Neuronal stem cell (in vitro differentiated cells): Measurements from ENCODE around the gene SLC12A7.

Experiments used
- DNase-seq: peaks from one replicate; pipeline ENCODE4 v3.0.0-alpha.2; 2013; ENCODE audit warnings: low spot score
- H2AFZ ChIP-seq: one replicate; pipeline ENCODE4 v1.6.1; 2013; ENCODE audit warnings: mild to moderate bottlenecking, low read length, inconsistent platforms
- H2AK5ac ChIP-seq: 2 replicates; pipeline ENCODE4 v1.6.1; 2013; ENCODE audit warnings: low read depth, mild to moderate bottlenecking, inconsistent platforms, low read length, moderate library complexity, mixed read lengths
- H2BK120ac ChIP-seq: 2 replicates; pipeline ENCODE4 v1.6.1; 2013; ENCODE audit warnings: low read depth, mild to moderate bottlenecking, inconsistent platforms, low read length, moderate library complexity, mixed read lengths
- H2BK12ac ChIP-seq: one replicate; pipeline ENCODE4 v1.6.1; 2013; ENCODE audit warnings: low read length, inconsistent platforms
- H2BK15ac ChIP-seq: 2 replicates; pipeline ENCODE4 v1.6.1; 2013; ENCODE audit warnings: mild to moderate bottlenecking, low read length, inconsistent platforms, mixed read lengths
- H2BK5ac ChIP-seq: one replicate; pipeline ENCODE4 v1.6.1; 2013; ENCODE audit warnings: inconsistent platforms, mild to moderate bottlenecking, low read length, moderate library complexity
- H3K14ac ChIP-seq: one replicate; pipeline ENCODE4 v1.6.1; 2013; ENCODE audit warnings: low read length, inconsistent platforms
- H3K18ac ChIP-seq: 2 replicates; pipeline ENCODE4 v1.6.1; 2013; ENCODE audit warnings: low read length, inconsistent platforms
- H3K23ac ChIP-seq: 2 replicates; pipeline ENCODE4 v1.6.1; 2013; ENCODE audit warnings: low read depth, mild to moderate bottlenecking, mixed read lengths, low read length, inconsistent platforms; ENCODE audit not compliant: poor library complexity
- H3K27ac ChIP-seq: replicated peaks from 3 replicates; pipeline ENCODE4 v1.5.1; 2013; ENCODE audit warnings: low read length, inconsistent platforms
- H3K27me3 ChIP-seq, 3 experiments: 2 replicates each; pipeline ENCODE4 v1.6.1; 2013; ENCODE audit warnings: low read length in 3 of 3, mild to moderate bottlenecking in 2 of 3, inconsistent platforms in 1 of 3, low read depth in 1 of 3, mixed read lengths in 1 of 3, moderate library complexity in 1 of 3; ENCODE audit not compliant: control insufficient read depth in 3 of 3, insufficient read depth in 3 of 3
- H3K36me3 ChIP-seq, 2 donors: replicated peaks in 1 of 2; 2 replicates each; pipeline ENCODE4 v1.6.1; 2013; ENCODE audit warnings: low read length in 2 of 2; ENCODE audit not compliant: control insufficient read depth in 2 of 2, insufficient read depth in 2 of 2
- H3K4ac ChIP-seq: 2 replicates; pipeline ENCODE4 v1.6.1; 2013; ENCODE audit warnings: inconsistent platforms, mild to moderate bottlenecking, low read length, moderate library complexity
- H3K4me1 ChIP-seq, 2 donors: 1 replicate in 1 of 2; 2 replicates in 1 of 2; pipeline ENCODE4 v1.6.1; 2013; ENCODE audit warnings: low read length in 2 of 2, low read depth in 1 of 2; ENCODE audit not compliant: control insufficient read depth in 2 of 2, insufficient read depth in 1 of 2
- H3K4me2 ChIP-seq: one replicate; pipeline ENCODE4 v1.6.1; 2013; ENCODE audit warnings: mild to moderate bottlenecking, low read length, inconsistent platforms; ENCODE audit not compliant: insufficient read depth, poor library complexity, severe bottlenecking
- H3K4me3 ChIP-seq, 2 donors: 2 replicates each; pipeline ENCODE4 v1.5.1; 2013; ENCODE audit warnings: low read length in 2 of 2, mild to moderate bottlenecking in 2 of 2, inconsistent platforms in 1 of 2, moderate library complexity in 1 of 2
- H3K79me1 ChIP-seq: one replicate; pipeline ENCODE4 v1.6.1; 2013; ENCODE audit warnings: low read depth, mild to moderate bottlenecking, inconsistent platforms, low read length, moderate library complexity
- H3K9ac ChIP-seq: one replicate; pipeline ENCODE4 v1.6.1; 2013; ENCODE audit warnings: mild to moderate bottlenecking, low read depth, low read length, inconsistent platforms; ENCODE audit not compliant: poor library complexity
- H3K9me3 ChIP-seq, 2 donors: replicated peaks in 1 of 2; 2 replicates each; pipeline versions ENCODE3 to v1.6.1; 2013; ENCODE audit warnings: low read length in 2 of 2, mild to moderate bottlenecking in 2 of 2, inconsistent platforms in 1 of 2, low read depth in 1 of 2, mixed read lengths in 1 of 2, moderate library complexity in 1 of 2; ENCODE audit not compliant: control insufficient read depth in 2 of 2, insufficient read depth in 1 of 2
- H4K8ac ChIP-seq: one replicate; pipeline ENCODE4 v1.6.1; 2013; ENCODE audit warnings: low read depth, mild to moderate bottlenecking, inconsistent platforms, low read length, moderate library complexity
- H4K91ac ChIP-seq: one replicate; pipeline ENCODE4 v1.6.1; 2013; ENCODE audit warnings: low read length, low read depth, mild to moderate bottlenecking, inconsistent platforms; ENCODE audit not compliant: poor library complexity
- WGBS, 2 donors: extraction: QIAGEN DNeasy Blood & Tissue Kit; methylation state at CpG; one replicate each; pipeline ENCODE4 v1.1.7; 2013; ENCODE audit warnings: missing lambda C conversion rate in 2 of 2, mixed read lengths in 1 of 2; ENCODE audit not compliant: insufficient read length in 2 of 2, insufficient replicate concordance in 1 of 2; ENCODE audit errors: extremely low coverage in 2 of 2; 5-methylcytosine and 5-hydroxymethylcytosine counted together

Gene SLC12A7

GRCh38 chr5:1038417-1039209 is 73.2 kb downstream of the SLC12A7 start:
- H2AFZ ChIP-seq: no peak overlapping the region
- H3K23ac ChIP-seq: peak overlapping the region; percentile 91
- peak overlapping the region; percentile 56 for H2AK5ac ChIP-seq
- no peak overlapping the region for H3K27ac ChIP-seq
- no peak overlapping the region for H3K4me3 ChIP-seq
- H3K9ac ChIP-seq: no peak overlapping the region
- no peaks in the 10 kb centered on the region for H3K36me3 ChIP-seq
- no peak overlapping the region for H2BK5ac ChIP-seq
- no peak overlapping the region for H3K4ac ChIP-seq
- no peak for DNase-seq
- peaks cover 5 to 9% of the 10 kb centered on the region in 2 donors for H3K9me3 ChIP-seq
- peak overlapping the region; percentile 89 for H3K14ac ChIP-seq
- no CpG with 5 or more reads among the region's 28 CpGs for WGBS, 2 donors
- no peak overlapping the region for H2BK120ac ChIP-seq
- peaks cover 2% of the 10 kb centered on the region for H3K79me1 ChIP-seq
- H3K18ac ChIP-seq: peak overlapping the region; percentile 48
- no peaks in the 10 kb centered on the region for H3K27me3 ChIP-seq
- H4K8ac ChIP-seq: peak overlapping the region; percentile 65
- no peak overlapping the region for H4K91ac ChIP-seq
- no peak overlapping the region for H3K4me2 ChIP-seq
- H3K4me1 ChIP-seq: no peaks in the 10 kb centered on the region
- no peak overlapping the region for H2BK15ac ChIP-seq
- H2BK12ac ChIP-seq: peak overlapping the region; percentile 30

DNA sequence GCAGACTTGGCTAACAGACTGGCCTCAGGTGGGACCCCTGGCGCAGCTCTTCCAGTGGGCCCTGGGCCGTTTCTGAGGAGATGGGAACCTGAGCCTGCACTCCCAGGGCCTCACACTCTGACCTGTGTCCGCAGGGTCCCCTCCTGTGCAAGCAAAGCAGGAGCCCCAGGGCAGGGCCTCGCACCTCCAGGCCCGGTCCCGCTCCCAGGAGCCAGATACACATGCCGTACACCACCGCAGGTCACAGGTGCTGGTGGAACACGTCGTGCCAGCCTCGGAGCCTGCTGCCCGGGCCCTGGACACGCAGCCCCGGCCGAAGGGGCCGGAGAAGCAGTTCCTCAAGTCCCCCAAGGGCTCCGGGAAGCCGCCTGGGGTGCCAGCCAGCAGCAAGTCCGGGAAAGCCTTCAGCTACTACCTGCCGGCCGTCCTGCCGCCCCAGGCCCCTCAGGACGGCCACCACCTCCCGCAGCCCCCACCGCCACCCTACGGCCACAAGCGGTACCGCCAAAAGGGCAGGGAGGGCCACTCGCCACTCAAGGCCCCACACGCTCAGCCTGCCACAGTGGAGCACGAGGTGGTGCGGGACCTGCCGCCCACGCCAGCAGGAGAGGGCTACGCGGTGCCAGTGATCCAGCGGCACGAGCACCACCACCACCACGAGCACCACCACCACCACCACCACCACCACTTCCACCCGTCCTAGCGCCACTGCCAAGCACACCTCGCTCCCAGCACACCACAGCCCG is 74.0 kb downstream of the SLC12A7 start:
- no CpG with 5 or more reads among the region's 43 CpGs for WGBS, 2 donors
- DNase-seq: no peak
- H3K18ac ChIP-seq: peak overlapping the region; percentile 57

GRCh38 chr5:1037123-1037670 is 74.7 kb downstream of the SLC12A7 start:
- Histone ChIP-seq H3K4ac (no peak overlapping the region), H2AK5ac (no peak overlapping the region), H3K27ac (no peak overlapping the region), H2BK12ac (no peak overlapping the region), H2BK5ac (peak overlapping the region; percentile 53), H3K14ac (peak overlapping the region; percentile 94), H4K8ac (no peak overlapping the region), H2BK120ac (peak overlapping the region; percentile 31), H2BK15ac (no peak overlapping the region), H3K36me3 (no peaks in the 10 kb centered on the region), H4K91ac (no peak overlapping the region), H3K4me1 (no peaks in the 10 kb centered on the region), H3K18ac (peak overlapping the region; percentile 57), H3K4me2 (no peak overlapping the region), H3K79me1 (peaks cover 2% of the 10 kb centered on the region), H2AFZ (no peak overlapping the region), H3K9ac (no peak overlapping the region), H3K4me3 (no peak overlapping the region), H3K27me3 (no peaks in the 10 kb centered on the region), H3K9me3 (peaks cover 5 to 9% of the 10 kb centered on the region in 2 donors), H3K23ac (no peak overlapping the region)
- WGBS, 2 donors: no CpG with 5 or more reads among the region's 16 CpGs
- DNase-seq: no peak

More for the DNA sequence above, 74.0 kb downstream of the SLC12A7 start:
- H3K27ac ChIP-seq: no peak overlapping the region
- H3K4me1 ChIP-seq: no peaks in the 10 kb centered on the region
- no peak overlapping the region for H4K8ac ChIP-seq
- no peak overlapping the region for H3K4me2 ChIP-seq
- no peak overlapping the region for H2AK5ac ChIP-seq
- no peak overlapping the region for H2BK15ac ChIP-seq
- H2BK120ac ChIP-seq: no peak overlapping the region
- H4K91ac ChIP-seq: no peak overlapping the region
- H3K9me3 ChIP-seq: peaks cover 5 to 9% of the 10 kb centered on the region in 2 donors
- H2AFZ ChIP-seq: no peak overlapping the region
- no peak overlapping the region for H3K4me3 ChIP-seq
- no peak overlapping the region for H2BK12ac ChIP-seq
- peak overlapping the region; percentile 71 for H3K14ac ChIP-seq
- no peak overlapping the region for H3K9ac ChIP-seq
- H2BK5ac ChIP-seq: peak overlapping the region; percentile 53
- no peak overlapping the region for H3K4ac ChIP-seq
- peak overlapping the region; percentile 31 for H3K23ac ChIP-seq
- peaks cover 2% of the 10 kb centered on the region for H3K79me1 ChIP-seq
- no peaks in the 10 kb centered on the region for H3K27me3 ChIP-seq
- no peaks in the 10 kb centered on the region for H3K36me3 ChIP-seq
